Naive B cell (primary cell): ENCODE data around the gene CSH2. TPM values are rescaled to one million over a fixed set of nuclear protein-coding genes. Genes with fewer than 3 reads are reported as not detected.
"Not testable (repeated sequence)": the region's sequence is repeated elsewhere in the genome, so short reads cannot be mapped to it uniquely, and the experiment has no call there.

Source experiments
- ATAC-seq, 2 donors: fragments of 150-1000 bp; cut with Tn5 transposase; 2 replicates each; pipeline ENCODE4 v1.10.0; 2021; ENCODE audit warnings: low read depth in 2 of 2, mild to moderate bottlenecking in 2 of 2, moderate library complexity in 2 of 2
- DNase-seq: peaks from one replicate; pipeline ENCODE4 v3.0.0; 2022
- H3K27ac Mint-ChIP-seq, 6 donors: one replicate each; pipeline ENCODE4 v1.8.0; 2020 to 2022; ENCODE audit warnings: mild to moderate bottlenecking in 6 of 6, mixed read lengths in 6 of 6, moderate library complexity in 5 of 6, inconsistent platforms in 2 of 6
- H3K27me3 Mint-ChIP-seq, 3 donors: one replicate each; pipeline ENCODE4 v1.8.0; 2021 to 2022; ENCODE audit warnings: mixed read lengths in 3 of 3, mild to moderate bottlenecking in 1 of 3
- H3K36me3 Mint-ChIP-seq, 2 donors: one replicate each; pipeline ENCODE4 v1.8.0; 2020 to 2022; ENCODE audit warnings: mixed read lengths in 2 of 2, inconsistent platforms in 1 of 2, mild to moderate bottlenecking in 1 of 2
- H3K4me1 Mint-ChIP-seq, 3 donors: one replicate each; pipeline ENCODE4 v1.8.0; 2020 to 2022; ENCODE audit warnings: mixed read lengths in 3 of 3, inconsistent platforms in 1 of 3, mild to moderate bottlenecking in 1 of 3, moderate library complexity in 1 of 3
- H3K4me3 Mint-ChIP-seq, 8 donors: one replicate each; pipeline ENCODE4 v1.8.0; 2020 to 2022; ENCODE audit warnings: mild to moderate bottlenecking in 8 of 8, mixed read lengths in 8 of 8, moderate library complexity in 8 of 8, inconsistent platforms in 2 of 8
- H3K9me3 Mint-ChIP-seq, 7 donors: one replicate each; pipeline ENCODE4 v1.8.0; 2020 to 2022; ENCODE audit warnings: mixed read lengths in 7 of 7, mild to moderate bottlenecking in 5 of 7, inconsistent platforms in 2 of 7, moderate library complexity in 1 of 7
- polyA plus RNA-seq, 6 donors: library from polyadenylated mRNA; unstranded; fragments of 300-500 nt; fragmentation: Illumina TruSeq; gene quantifications; one replicate each; pipeline ENCODE4 v1.2.3, GENCODE V29; 2021; ENCODE audit warnings: low read depth in 6 of 6

CSH2 gene
- polyA plus RNA-seq, 6 donors from 2014 or later, result not detected

GRCh38 chr17:63889026-63889848 is 15.8 kb upstream of the CSH2 start:
- H3K4me3 Mint-ChIP-seq, result peak overlapping the region in 1 of 8 donors; percentile 42
- not testable (repeated sequence) for H3K27me3 Mint-ChIP-seq, H3K36me3 Mint-ChIP-seq, H3K9me3 Mint-ChIP-seq, H3K4me1 Mint-ChIP-seq
- ATAC-seq (peak; percentile 94 to 97), DNase-seq (peak; percentile 37)
- peak overlapping the region in 1 of 6 donors; percentile 86 for H3K27ac Mint-ChIP-seq

- H3K4me1 Mint-ChIP-seq, result peaks cover 10 to 16% (median 12%) of the 10 kb centered on the region in 3 donors
- H3K9me3 Mint-ChIP-seq, ATAC-seq, H3K27ac Mint-ChIP-seq, DNase-seq, H3K4me3 Mint-ChIP-seq, H3K36me3 Mint-ChIP-seq: not testable (repeated sequence)
- peaks cover 0 to 13% (median 11%) of the 10 kb centered on the region in 3 donors for H3K27me3 Mint-ChIP-seq
These were observed 11.6 kb upstream of the CSH2 start for GRCh38 chr17:63885119-63885518.

GRCh38 chr17:63882626-63883126 is 9.2 kb upstream of the CSH2 start:
- not testable (repeated sequence) for DNase-seq, H3K36me3 Mint-ChIP-seq, H3K9me3 Mint-ChIP-seq, H3K4me3 Mint-ChIP-seq, ATAC-seq
- peaks cover 6 to 12% (median 10%) of the 10 kb centered on the region in 3 donors for H3K4me1 Mint-ChIP-seq
- H3K27ac Mint-ChIP-seq, result peak overlapping the region in 1 of 6 donors; percentile 56
- peaks cover 7 to 20% (median 17%) of the 10 kb centered on the region in 3 donors for H3K27me3 Mint-ChIP-seq

- Mint-ChIP-seq H3K27ac (peak within 1 kb of the TSS in 2 of 6 donors; percentile 56 to 81), H3K27me3 (peaks cover 6 to 20% (median 17%) of the 10 kb centered on the region in 3 donors), H3K9me3 (no peaks in the 10 kb centered on the region), H3K4me3 (peak within 1 kb of the TSS in 1 of 8 donors; percentile 29), H3K4me1 (peaks cover 6 to 12% (median 10%) of the 10 kb centered on the region in 3 donors), H3K36me3 (no peaks in the 10 kb centered on the region)
- ATAC-seq (peak; percentile 80 to 87), DNase-seq (peak; percentile 44)
These were observed 8.6 kb upstream of the CSH2 start, which contains the start of gene GH2 for GRCh38 chr17:63881935-63882601. Gene GH2, minus strand, starts transcription at chr17:63881944. Its CDS starts 143 bp downstream, at chr17:63881801.

- not testable (repeated sequence) for H3K27ac Mint-ChIP-seq, ATAC-seq, H3K4me3 Mint-ChIP-seq, H3K9me3 Mint-ChIP-seq, H3K36me3 Mint-ChIP-seq, DNase-seq
- Mint-ChIP-seq H3K4me1 (peaks cover 6 to 12% (median 10%) of the 10 kb centered on the region in 3 donors), H3K27me3 (peaks cover 4 to 20% (median 17%) of the 10 kb centered on the region in 3 donors)
These were observed 7.9 kb upstream of the CSH2 start for GRCh38 chr17:63881337-63881736.

- no peak overlapping the region for H3K27ac Mint-ChIP-seq
- peaks cover 6 to 12% (median 10%) of the 10 kb centered on the region in 3 donors for H3K4me1 Mint-ChIP-seq
- no peaks in the 10 kb centered on the region for H3K9me3 Mint-ChIP-seq
- no peaks in the 10 kb centered on the region for H3K36me3 Mint-ChIP-seq
- no peak overlapping the region for H3K4me3 Mint-ChIP-seq
- H3K27me3 Mint-ChIP-seq, result peaks cover 4 to 20% (median 17%) of the 10 kb centered on the region in 3 donors
- DNase-seq (no peak), ATAC-seq (no peak)
These were observed 7.2 kb upstream of the CSH2 start for GRCh38 chr17:63880706-63881105.

- Mint-ChIP-seq H3K4me1 (peaks cover 6 to 12% (median 10%) of the 10 kb centered on the region in 3 donors), H3K27me3 (peaks cover 4 to 20% (median 17%) of the 10 kb centered on the region in 3 donors)
- H3K4me3 Mint-ChIP-seq, DNase-seq, H3K36me3 Mint-ChIP-seq, H3K9me3 Mint-ChIP-seq, H3K27ac Mint-ChIP-seq: not testable (repeated sequence)
- peak; percentile 34 to 46 for ATAC-seq
These were observed 4.9 kb upstream of the CSH2 start for GRCh38 chr17:63878413-63878812.

- not testable (repeated sequence) for ATAC-seq, DNase-seq
These were observed 1.2 kb upstream of the CSH2 start for GRCh38 chr17:63874693-63875092.

GRCh38 chr17:63874061-63874626 is 667 bp upstream of the CSH2 start:
- not testable (repeated sequence) for H3K27ac Mint-ChIP-seq
- peak; percentile 25 to 37 for ATAC-seq
- H3K27me3 Mint-ChIP-seq, result peaks cover 0 to 12% (median 7%) of the 10 kb centered on the region in 3 donors

More at GRCh38 chr17:63874693-63875092, 1.2 kb upstream of the CSH2 start:
- not testable (repeated sequence) for H3K4me1 Mint-ChIP-seq, H3K36me3 Mint-ChIP-seq, H3K27ac Mint-ChIP-seq, H3K4me3 Mint-ChIP-seq, H3K9me3 Mint-ChIP-seq
- peaks cover 0 to 17% (median 7%) of the 10 kb centered on the region in 3 donors for H3K27me3 Mint-ChIP-seq

GRCh38 chr17:63871646-63872365 is 1.7 kb downstream of the CSH2 start:
- H3K4me3 Mint-ChIP-seq, H3K4me1 Mint-ChIP-seq: not testable (repeated sequence)

More at GRCh38 chr17:63874061-63874626, 667 bp upstream of the CSH2 start:
- not testable (repeated sequence) for H3K4me1 Mint-ChIP-seq, H3K36me3 Mint-ChIP-seq, H3K4me3 Mint-ChIP-seq, DNase-seq, H3K9me3 Mint-ChIP-seq

GRCh38 chr17:63870292-63870665 is 3.2 kb downstream of the CSH2 start:
- not testable (repeated sequence) for H3K27ac Mint-ChIP-seq, H3K4me1 Mint-ChIP-seq, H3K4me3 Mint-ChIP-seq, H3K9me3 Mint-ChIP-seq, H3K36me3 Mint-ChIP-seq, ATAC-seq, DNase-seq, H3K27me3 Mint-ChIP-seq

More at GRCh38 chr17:63871646-63872365, 1.7 kb downstream of the CSH2 start:
- H3K27me3 Mint-ChIP-seq, H3K27ac Mint-ChIP-seq, DNase-seq, H3K9me3 Mint-ChIP-seq, H3K36me3 Mint-ChIP-seq, ATAC-seq: not testable (repeated sequence)

GRCh38 chr17:63869491-63870291 is 3.8 kb downstream of the CSH2 start:
- not testable (repeated sequence) for DNase-seq, H3K4me3 Mint-ChIP-seq, H3K36me3 Mint-ChIP-seq, H3K27ac Mint-ChIP-seq, H3K9me3 Mint-ChIP-seq, H3K27me3 Mint-ChIP-seq, H3K4me1 Mint-ChIP-seq
- ATAC-seq, result peak in 1 of 2 donors; percentile 25
